ENCODE results near the gene OLR1. TPM values are rescaled to one million over a fixed set of nuclear protein-coding genes. Genes with fewer than 3 reads are reported as not detected.

Gene OLR1
- total RNA-seq, 2 experiments from 2014 or later, result not detected

GRCh38 chr12:10147714-10148403, 24.1 kb downstream of the OLR1 start:
- intact Hi-C loops (cut with micrococcal nuclease; ENCODE audit: unreplicated experiment), result loop anchor here (10.0 kb wide), 2 partner anchors 177 to 223 kb away; no protein-coding TSS in a partner anchor
- CTCF ChIA-PET (ENCODE audit: unreplicated experiment), result no interaction called here

GRCh38 chr12:10142976-10143589, 28.8 kb downstream of the OLR1 start:
- Histone ChIP-seq H4K20me1 (ENCODE audit: insufficient read depth, low read length) (no peaks in the 10 kb centered on the region), H2AFZ (ENCODE audit: low read length) (no peak overlapping the region), H3K9me2 (ENCODE audit: insufficient read depth, low read length) (no peaks in the 10 kb centered on the region), H3K4me2 (ENCODE audit: low read length) (no peak overlapping the region), H3K4me3 (ENCODE audit: low read depth, low read length, poor library complexity, severe bottlenecking) (no peak overlapping the region), H3K79me2 (ENCODE audit: insufficient read depth, low read depth, low read length) (no peaks in the 10 kb centered on the region), H3K27ac (ENCODE audit: low read depth, low read length, poor library complexity, severe bottlenecking) (no peak overlapping the region), H3K9me3 (ENCODE audit: low read length) (no peaks in the 10 kb centered on the region), H3K36me3 (ENCODE audit: insufficient read depth, low read length) (no peaks in the 10 kb centered on the region), H3K4me1 (ENCODE audit: insufficient read depth, low read length, poor library complexity, severe bottlenecking) (no peaks in the 10 kb centered on the region)
- DNase-seq (ENCODE audit: low spot score), result no peak
- ChIA-PET POLR2A (interaction anchor here (0.6 to 1.4 kb wide), 9 partner anchors 9 to 537 kb away, joined by 3 to 4 read pairs (median 3); partner anchors contain the start of genes CLEC12B and CLEC7A), CTCF (ENCODE audit: unreplicated experiment) (no interaction called here)
- BruUV-seq (replicated peaks), result no TSS peak
- intact Hi-C loops (cut with micrococcal nuclease; ENCODE audit: unreplicated experiment), result loop anchor here (5.0 to 10.0 kb wide), 5 partner anchors 126 to 391 kb away; no protein-coding TSS in a partner anchor
- no peak for TF ChIP-seq EZH2phosphoT487 (IDR thresholded peaks at IDR 0.05; ENCODE audit: borderline replicate concordance, low read depth, low read length)
- no peak for TF ChIP-seq CTCF (conservative IDR thresholded peaks at IDR 0.05; ENCODE audit: low read length)

More at GRCh38 chr12:10147714-10148403, 24.1 kb downstream of the OLR1 start:
- H3K79me2 ChIP-seq (ENCODE audit: insufficient read depth, low read depth, low read length), result no peaks in the 10 kb centered on the region
- BruUV-seq (replicated peaks), result no TSS peak
- DNase-seq (ENCODE audit: low spot score), result no peak
- no peak overlapping the region for H3K27ac ChIP-seq (ENCODE audit: low read depth, low read length, poor library complexity, severe bottlenecking)
- H3K9me3 ChIP-seq (ENCODE audit: low read length), result peaks cover 4% of the 10 kb centered on the region; the same call in 1 of the 2 replicates
- H4K20me1 ChIP-seq (ENCODE audit: insufficient read depth, low read length), result no peaks in the 10 kb centered on the region
- H3K4me3 ChIP-seq (ENCODE audit: low read depth, low read length, poor library complexity, severe bottlenecking), result no peak overlapping the region
- no peak overlapping the region for H3K4me2 ChIP-seq (ENCODE audit: low read length)
- POLR2A ChIA-PET, result interaction anchor here (0.7 kb wide), 1 partner anchor 100 kb away, joined by 3 read pairs; no protein-coding TSS in a partner anchor
- no peaks in the 10 kb centered on the region for H3K9me2 ChIP-seq (ENCODE audit: insufficient read depth, low read length)
- TF ChIP-seq CTCF (conservative IDR thresholded peaks at IDR 0.05; ENCODE audit: low read length) (no peak), EZH2phosphoT487 (IDR thresholded peaks at IDR 0.05; ENCODE audit: borderline replicate concordance, low read depth, low read length) (no peak)
- no peak overlapping the region for H2AFZ ChIP-seq (ENCODE audit: low read length)
- H3K4me1 ChIP-seq (ENCODE audit: insufficient read depth, low read length, poor library complexity, severe bottlenecking), result no peaks in the 10 kb centered on the region
- no peaks in the 10 kb centered on the region for H3K36me3 ChIP-seq (ENCODE audit: insufficient read depth, low read length)
